Tibial nerve (tissue), 4 donors: ENCODE measurements around the gene SH3RF3.

ENCODE experiments used
- EP300 ChIP-seq, 2 donors: sonication (generic); formaldehyde crosslinking; IDR thresholded peaks; one replicate each; pipeline ENCODE4 v1.6.1; 2017; ENCODE audit warnings: antibody characterized with exemption in 2 of 2, mild to moderate bottlenecking in 1 of 2
- TF ChIP-seq, protein P1 (sequence below), 5 experiments: fragments of 200-600 bp in 3 of 5; fragments of 450-650 bp in 2 of 5; sonication (generic) in 3 of 5; IDR thresholded peaks; one replicate each; pipeline ENCODE4 v1.5.1; 2016 to 2019; ENCODE audit warnings: antibody characterized with exemption in 5 of 5, mild to moderate bottlenecking in 3 of 5, moderate library complexity in 2 of 5

DNA sequence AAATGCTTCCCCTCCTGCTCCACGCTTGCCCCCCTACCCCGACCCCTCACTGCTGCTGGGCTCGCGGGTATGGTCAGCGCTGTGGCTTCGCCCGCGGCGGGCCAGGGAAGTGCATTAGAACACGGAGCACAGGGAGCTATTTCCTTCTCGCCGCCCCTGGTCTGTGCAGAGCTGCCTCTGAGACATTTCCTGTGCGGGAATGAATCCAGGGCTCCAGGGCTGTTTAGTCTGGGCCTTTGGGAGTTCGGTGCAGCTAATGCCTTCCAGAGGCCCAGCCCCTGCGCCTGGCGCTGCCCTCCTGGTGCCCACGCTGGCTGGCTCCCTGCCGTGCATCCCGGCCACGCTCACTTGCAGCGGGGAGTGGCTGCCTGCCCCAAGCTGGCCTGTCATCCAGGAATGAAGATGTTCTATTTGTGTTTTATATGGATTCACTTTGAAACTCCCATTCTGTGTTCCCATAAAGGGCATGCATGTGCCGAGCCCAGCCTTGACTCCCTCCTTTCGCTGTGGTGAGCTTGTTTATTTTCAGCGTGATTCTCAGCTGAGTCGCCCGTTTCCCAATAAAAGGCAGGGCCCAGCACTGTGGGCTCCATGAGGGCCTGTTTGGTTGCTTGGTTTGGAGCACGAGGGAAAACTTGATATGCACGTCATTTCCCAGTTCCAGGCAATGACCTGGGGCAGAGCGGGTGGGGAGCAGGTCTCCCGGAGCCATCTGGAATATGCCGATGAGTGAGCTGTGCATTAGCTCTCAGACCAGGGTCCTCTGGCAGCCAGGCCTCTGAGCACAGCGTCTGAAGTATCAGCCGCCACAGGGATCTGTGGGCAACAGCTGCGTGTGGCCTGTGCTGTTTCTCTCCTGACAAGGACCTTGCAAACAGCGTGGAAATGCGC lies 42.7 kb downstream of the SH3RF3 start:
- TF ChIP-seq, protein P1, sequence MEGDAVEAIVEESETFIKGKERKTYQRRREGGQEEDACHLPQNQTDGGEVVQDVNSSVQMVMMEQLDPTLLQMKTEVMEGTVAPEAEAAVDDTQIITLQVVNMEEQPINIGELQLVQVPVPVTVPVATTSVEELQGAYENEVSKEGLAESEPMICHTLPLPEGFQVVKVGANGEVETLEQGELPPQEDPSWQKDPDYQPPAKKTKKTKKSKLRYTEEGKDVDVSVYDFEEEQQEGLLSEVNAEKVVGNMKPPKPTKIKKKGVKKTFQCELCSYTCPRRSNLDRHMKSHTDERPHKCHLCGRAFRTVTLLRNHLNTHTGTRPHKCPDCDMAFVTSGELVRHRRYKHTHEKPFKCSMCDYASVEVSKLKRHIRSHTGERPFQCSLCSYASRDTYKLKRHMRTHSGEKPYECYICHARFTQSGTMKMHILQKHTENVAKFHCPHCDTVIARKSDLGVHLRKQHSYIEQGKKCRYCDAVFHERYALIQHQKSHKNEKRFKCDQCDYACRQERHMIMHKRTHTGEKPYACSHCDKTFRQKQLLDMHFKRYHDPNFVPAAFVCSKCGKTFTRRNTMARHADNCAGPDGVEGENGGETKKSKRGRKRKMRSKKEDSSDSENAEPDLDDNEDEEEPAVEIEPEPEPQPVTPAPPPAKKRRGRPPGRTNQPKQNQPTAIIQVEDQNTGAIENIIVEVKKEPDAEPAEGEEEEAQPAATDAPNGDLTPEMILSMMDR (IDR thresholded peaks at IDR 0.05): no peak
- peak; percentile 33 to 87 for TF ChIP-seq EP300 (IDR thresholded peaks at IDR 0.05)
